MCF 10A (cell line): Measurements from ENCODE around the gene TLK1. TPM values are rescaled to one million over a fixed set of nuclear protein-coding genes. Genes with fewer than 3 reads are reported as not detected.
A peak's percentile ranks its signal among the peaks of the same experiment; 100 is the strongest.

Source experiments
- BruUV-seq: library from RNA; stranded (reverse); fragments of 400-500 nt; replicated peaks from 2 replicates; lab custom pipeline; 2021; lab: Mats Ljungman, UMichigan
- CTCF ChIA-PET: fragments of 300-600 bp; sonication (Branson Sonifier 250); formaldehyde crosslinking; extraction: SDS; loops from one replicate; lab custom pipeline; 2021; ENCODE audit warnings: antibody characterized with exemption, inconsistent platforms; lab: Yijun Ruan, JAX
- POLR2A ChIA-PET: fragments of 300-600, 350-650 bp; sonication (Branson Sonifier 250); formaldehyde crosslinking; extraction: SDS; loops from one replicate; lab custom pipeline; 2020; ENCODE audit warnings: antibody characterized with exemption, inconsistent platforms; lab: Yijun Ruan, JAX
- DNase-seq: peaks from one replicate; pipeline ENCODE4 v3.0.0-alpha.2; 2018; ENCODE audit not compliant: unreplicated experiment
- H3K27ac Mint-ChIP-seq: one replicate; pipeline ENCODE4 v1.8.0; 2022; ENCODE audit warnings: mild to moderate bottlenecking, low read depth, mixed read lengths; ENCODE audit not compliant: unreplicated experiment
- H3K27me3 Mint-ChIP-seq: one replicate; pipeline ENCODE4 v1.8.0; 2022; ENCODE audit warnings: mixed read lengths; ENCODE audit not compliant: insufficient read depth, unreplicated experiment
- H3K36me3 Mint-ChIP-seq: one replicate; pipeline ENCODE4 v1.8.0; 2022; ENCODE audit warnings: mild to moderate bottlenecking, moderate library complexity, mixed read lengths; ENCODE audit not compliant: insufficient read depth, unreplicated experiment
- H3K4me1 Mint-ChIP-seq: one replicate; pipeline ENCODE4 v1.8.0; 2022; ENCODE audit warnings: mixed read lengths; ENCODE audit not compliant: insufficient read depth, unreplicated experiment
- H3K4me3 Mint-ChIP-seq: one replicate; pipeline ENCODE4 v1.8.0; 2022; ENCODE audit warnings: mild to moderate bottlenecking, moderate library complexity, mixed read lengths; ENCODE audit not compliant: unreplicated experiment
- H3K9me3 Mint-ChIP-seq: one replicate; pipeline ENCODE4 v1.8.0; 2022; ENCODE audit warnings: mixed read lengths; ENCODE audit not compliant: unreplicated experiment
- CTCF ChIP-seq: fragments of 200-600 bp; IDR thresholded peaks from one replicate; pipeline ENCODE4 v1.8.0; 2022; ENCODE audit warnings: antibody characterized with exemption, mild to moderate bottlenecking; ENCODE audit not compliant: unreplicated experiment
- intact Hi-C: fragments of 100-400 bp; cut with micrococcal nuclease; formaldehyde crosslinking; loops from 2 replicates; pipeline ENCODE4 v1.14.1; 2022
- total RNA-seq: library from RNA; stranded (reverse); gene quantifications from 2 replicates; pipeline ENCODE4 v1.2.3, GENCODE V29; 2022

TLK1 gene
- total RNA-seq, 1 experiment from 2014 or later = 60.6 TPM

DNA sequence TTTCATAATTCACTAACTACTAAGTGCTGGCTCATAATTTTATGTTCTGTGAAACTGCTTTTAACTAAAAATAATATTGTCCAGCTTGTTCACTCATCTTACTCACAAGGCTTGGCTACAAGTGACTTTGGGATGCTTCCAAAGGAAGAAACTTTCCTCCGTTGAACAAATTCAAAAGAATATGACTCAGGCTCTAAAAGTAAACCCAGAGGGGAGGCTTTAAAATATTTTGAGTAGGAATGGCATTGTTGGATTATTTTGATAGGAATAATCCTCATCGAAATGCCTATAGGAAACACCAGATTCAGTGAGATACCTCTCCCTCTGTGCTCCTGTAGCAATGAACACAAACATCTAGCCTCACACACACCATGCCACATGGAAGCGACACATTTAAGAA is 25.2 kb upstream of the TLK1 start:
- H3K36me3 Mint-ChIP-seq = no peaks in the 10 kb centered on the region
- no peaks in the 10 kb centered on the region for H3K9me3 Mint-ChIP-seq
- POLR2A ChIA-PET = interaction anchor here (0.6 kb wide), 1 partner anchor 17 kb away, joined by 4 read pairs; no protein-coding TSS in a partner anchor
- H3K27ac Mint-ChIP-seq = no peak overlapping the region
- peak; percentile 30 for DNase-seq
- TF ChIP-seq CTCF = no peak
- CTCF ChIA-PET = no interaction called here
- H3K27me3 Mint-ChIP-seq = no peaks in the 10 kb centered on the region
- intact Hi-C loops = no loop called here
- no TSS peak for BruUV-seq
- no peak overlapping the region for H3K4me3 Mint-ChIP-seq
- H3K4me1 Mint-ChIP-seq = peaks cover 10% of the 10 kb centered on the region

GRCh38 chr2:171185165-171185818 is 24.6 kb upstream of the TLK1 start:
- no peaks in the 10 kb centered on the region for H3K9me3 Mint-ChIP-seq
- no TSS peak for BruUV-seq
- no peaks in the 10 kb centered on the region for H3K36me3 Mint-ChIP-seq
- ChIA-PET POLR2A (interaction anchor here (0.6 kb wide), 1 partner anchor 18 kb away, joined by 4 read pairs; no protein-coding TSS in a partner anchor), CTCF (no interaction called here)
- DNase-seq = no peak
- no peak overlapping the region for H3K27ac Mint-ChIP-seq
- TF ChIP-seq CTCF = no peak
- intact Hi-C loops = no loop called here
- H3K27me3 Mint-ChIP-seq = no peaks in the 10 kb centered on the region
- H3K4me3 Mint-ChIP-seq = no peak overlapping the region
- H3K4me1 Mint-ChIP-seq = peaks cover 10% of the 10 kb centered on the region

DNA sequence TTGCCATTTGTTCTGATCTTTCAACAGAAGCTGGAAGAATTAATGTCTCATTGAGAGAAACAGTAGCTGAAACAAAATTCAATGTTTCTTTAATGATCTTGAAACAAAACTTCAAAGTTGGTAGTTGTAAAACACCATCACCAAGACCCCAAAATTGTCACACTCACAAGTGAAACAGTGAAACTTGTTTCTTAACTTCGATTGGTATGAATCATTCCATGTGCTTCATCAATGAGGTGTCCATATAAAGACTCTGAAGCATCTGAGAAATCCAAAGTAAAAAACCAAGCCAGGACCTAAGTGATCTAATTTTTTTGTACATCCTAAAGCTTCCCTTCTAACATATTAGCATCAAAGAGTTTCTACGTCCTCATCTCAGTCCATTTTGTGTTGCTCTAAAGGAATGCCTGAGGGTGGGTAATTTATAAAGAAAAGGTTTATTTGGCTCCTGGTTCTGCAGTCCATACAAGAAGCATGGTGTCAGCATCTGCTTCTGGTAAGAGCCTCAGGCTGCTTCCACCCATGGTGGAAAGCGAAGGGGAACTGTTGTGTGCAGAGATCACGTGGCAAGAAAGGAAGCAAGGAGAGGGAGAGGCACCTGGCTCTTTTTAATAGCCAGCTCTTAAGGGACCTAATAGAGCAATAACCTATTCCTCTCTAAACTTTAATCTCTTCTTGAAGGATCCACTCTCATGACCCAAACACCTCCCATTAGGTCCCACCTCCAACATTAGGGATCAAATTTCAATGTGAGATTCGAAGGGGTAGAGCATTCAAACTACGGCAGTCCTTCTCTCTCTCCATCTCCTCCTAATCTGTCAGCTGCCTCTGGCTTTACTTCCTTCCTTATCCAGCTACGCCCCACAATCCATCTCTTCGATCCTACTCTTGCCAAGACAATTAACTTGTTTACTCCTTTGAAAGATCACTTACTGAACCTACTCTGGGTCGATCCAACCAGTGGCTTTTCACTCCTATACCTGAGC is 20.7 kb upstream of the TLK1 start:
- ChIA-PET POLR2A (interaction anchor here (0.6 kb wide), 1 partner anchor 1194 kb away, joined by 3 read pairs; no protein-coding TSS in a partner anchor), CTCF (interaction anchor here (0.8 kb wide), 1 partner anchor 18 kb away, joined by 3 read pairs; no protein-coding TSS in a partner anchor)
- no TSS peak for BruUV-seq
- TF ChIP-seq CTCF = no peak
- DNase-seq = no peak
- intact Hi-C loops = no loop called here
- Mint-ChIP-seq H3K27me3 (no peaks in the 10 kb centered on the region), H3K4me1 (peaks cover 10% of the 10 kb centered on the region), H3K4me3 (no peak overlapping the region), H3K9me3 (no peaks in the 10 kb centered on the region), H3K27ac (no peak overlapping the region), H3K36me3 (no peaks in the 10 kb centered on the region)
